IMR-90 (cell line): Measurements from ENCODE around the gene ANKRD13D.

Experiments used
- CTCF ChIP-seq: conservative IDR thresholded peaks from 2 replicates; pipeline ENCODE4 v1.5.1; 2012; ENCODE audit warnings: mild to moderate bottlenecking, low read depth, low read length, improper control_type of control experiment
- MXI1 ChIP-seq: IDR thresholded peaks from 2 replicates; pipeline ENCODE4 v1.6.1; 2012; ENCODE audit warnings: low read depth, mild to moderate bottlenecking, low read length, moderate library complexity, borderline replicate concordance
- POLR2A ChIP-seq: IDR thresholded peaks from 2 replicates; pipeline ENCODE4 v1.6.1; 2012; ENCODE audit warnings: mild to moderate bottlenecking, low read depth, low read length
- RAD21 ChIP-seq: IDR thresholded peaks from 2 replicates; pipeline ENCODE4 v1.6.1; 2012; ENCODE audit warnings: low read length, improper control_type of control experiment

- TF ChIP-seq CTCF (no peak), RAD21 (no peak), POLR2A (no peak), MXI1 (no peak)
Observed at GRCh38 chr11:67344264-67344663, 55.2 kb downstream of the ANKRD13D start.
